ENCODE measurements around the gene FIGNL2. TPM values are rescaled to one million over a fixed set of nuclear protein-coding genes. Genes with fewer than 3 reads are reported as not detected.

FIGNL2 gene
- total RNA-seq, 4 donors from 2014 or later: 0.07 to 0.25 TPM; not detected in 2

- ATAC-seq (no peak), DNase-seq (no peak)
- peaks cover 0 to 13% (median 10%) of the 10 kb centered on the region in 3 donors for H3K27me3 ChIP-seq
- no peak for TF ChIP-seq CTCF (IDR thresholded peaks at IDR 0.05 in 4 of 5, conservative IDR thresholded peaks at IDR 0.05 in 1 of 5)
- no peak for TF ChIP-seq POLR2A (IDR thresholded peaks at IDR 0.05)
- H3K4me1 ChIP-seq: no peaks in the 10 kb centered on the region
- in situ Hi-C loops (cut with MboI; ENCODE audit: low sequenced_read_pairs in 4 of 4) (loop anchor here in 1 of 4 donors (25.0 kb wide), 1 partner anchor 383 kb away; no protein-coding TSS in a partner anchor), intact Hi-C loops (cut with DNase I; ENCODE audit: low total_unique reads) (loop anchor here (10.0 kb wide), 1 partner anchor 396 kb away; the partner anchor contains the start of gene SLC4A8)
- H3K36me3 ChIP-seq: no peaks in the 10 kb centered on the region
- no peaks in the 10 kb centered on the region for H3K9me3 ChIP-seq
- no peak overlapping the region for H3K27ac ChIP-seq
- H3K4me3 ChIP-seq: peak overlapping the region in 3 of 4 donors; percentile 34 to 38 (median 35)
These were observed 27.7 kb downstream of the FIGNL2 start for GRCh38 chr12:51820526-51821439.

GRCh38 chr12:51819736-51820525 lies 28.6 kb downstream of the FIGNL2 start:
- H3K9me3 ChIP-seq: no peaks in the 10 kb centered on the region
- TF ChIP-seq CTCF (IDR thresholded peaks at IDR 0.05 in 4 of 5, conservative IDR thresholded peaks at IDR 0.05 in 1 of 5) (no peak), POLR2A (IDR thresholded peaks at IDR 0.05) (no peak)
- H3K36me3 ChIP-seq: no peaks in the 10 kb centered on the region
- H3K4me1 ChIP-seq: no peaks in the 10 kb centered on the region
- no peak overlapping the region for H3K27ac ChIP-seq
- in situ Hi-C loops (cut with MboI; ENCODE audit: low sequenced_read_pairs in 4 of 4) (loop anchor here in 1 of 4 donors (25.0 kb wide), 1 partner anchor 383 kb away; no protein-coding TSS in a partner anchor), intact Hi-C loops (cut with DNase I; ENCODE audit: low total_unique reads) (loop anchor here (10.0 kb wide), 1 partner anchor 395 kb away; the partner anchor contains the start of gene SLC4A8)
- peaks cover 0 to 19% (median 16%) of the 10 kb centered on the region in 3 donors for H3K27me3 ChIP-seq
- no peak for ATAC-seq
- no peak for DNase-seq
- H3K4me3 ChIP-seq: peak overlapping the region in 3 of 4 donors; percentile 9 to 35 (median 34)

GRCh38 chr12:51818566-51819300 lies 29.8 kb downstream of the FIGNL2 start:
- intact Hi-C loops (cut with DNase I; ENCODE audit: low total_unique reads) (no loop called here), in situ Hi-C loops (cut with MboI; ENCODE audit: low sequenced_read_pairs in 4 of 4) (loop anchor here in 1 of 4 donors (25.0 kb wide), 1 partner anchor 381 kb away; no protein-coding TSS in a partner anchor)
- no peaks in the 10 kb centered on the region for H3K9me3 ChIP-seq
- DNase-seq: no peak
- no peak overlapping the region for H3K4me3 ChIP-seq
- H3K27me3 ChIP-seq: peaks cover 0 to 23% (median 20%) of the 10 kb centered on the region in 3 donors
- TF ChIP-seq POLR2A (IDR thresholded peaks at IDR 0.05) (no peak), CTCF (IDR thresholded peaks at IDR 0.05 in 4 of 5, conservative IDR thresholded peaks at IDR 0.05 in 1 of 5) (no peak)
- H3K4me1 ChIP-seq: no peaks in the 10 kb centered on the region
- H3K27ac ChIP-seq: no peak overlapping the region
- no peak for ATAC-seq
- H3K36me3 ChIP-seq: no peaks in the 10 kb centered on the region

GRCh38 chr12:51818086-51818485 lies 30.4 kb downstream of the FIGNL2 start:
- H3K4me3 ChIP-seq: no peak overlapping the region
- H3K27ac ChIP-seq: no peak overlapping the region
- no peak for TF ChIP-seq POLR2A (IDR thresholded peaks at IDR 0.05)
- TF ChIP-seq CTCF (IDR thresholded peaks at IDR 0.05 in 4 of 5, conservative IDR thresholded peaks at IDR 0.05 in 1 of 5): no peak
- in situ Hi-C loops (cut with MboI; ENCODE audit: low sequenced_read_pairs in 4 of 4): loop anchor here in 1 of 4 donors (25.0 kb wide), 1 partner anchor 381 kb away; no protein-coding TSS in a partner anchor
- H3K4me1 ChIP-seq: no peaks in the 10 kb centered on the region
- ATAC-seq (no peak), DNase-seq (no peak)
- no peaks in the 10 kb centered on the region for H3K36me3 ChIP-seq
- H3K27me3 ChIP-seq: peaks cover 0 to 23% (median 18%) of the 10 kb centered on the region in 3 donors
- intact Hi-C loops (cut with DNase I; ENCODE audit: low total_unique reads): no loop called here
- H3K9me3 ChIP-seq: no peaks in the 10 kb centered on the region
